Mucosa of descending colon (tissue), 3 donors: Measurements from ENCODE around the gene METTL24. TPM values are rescaled to one million over a fixed set of nuclear protein-coding genes. Genes with fewer than 3 reads are reported as not detected.
"Not testable (repeated sequence)": the region's sequence is repeated elsewhere in the genome, so short reads cannot be mapped to it uniquely, and the experiment has no call there.

Experiments used
- ATAC-seq: fragments of 200-7000 bp; cut with Tn5 transposase; one replicate; pipeline ENCODE4 v1.9.1; 2020; ENCODE audit warnings: mild to moderate bottlenecking, moderate library complexity
- DNase-seq, 3 donors: peaks; one replicate each; pipeline ENCODE4 v3.0.0-alpha.2; 2020
- H3K36me3 ChIP-seq: fragments of 200-600 bp; one replicate; pipeline ENCODE4 v1.8.0; 2021; ENCODE audit warnings: low read depth, mild to moderate bottlenecking
- H3K4me1 ChIP-seq: fragments of 200-600 bp; one replicate; pipeline ENCODE4 v1.8.0; 2021; ENCODE audit warnings: low read depth, mild to moderate bottlenecking
- H3K4me3 ChIP-seq: fragments of 200-600 bp; one replicate; pipeline ENCODE4 v1.8.0; 2021; ENCODE audit warnings: mild to moderate bottlenecking
- H3K9me3 ChIP-seq: fragments of 200-600 bp; one replicate; pipeline ENCODE4 v1.8.0; 2021; ENCODE audit warnings: mild to moderate bottlenecking
- CTCF ChIP-seq: fragments of 200-600 bp; IDR thresholded peaks from one replicate; pipeline ENCODE4 v1.8.0; 2022; ENCODE audit warnings: antibody characterized with exemption, mild to moderate bottlenecking
- intact Hi-C, 2 donors: fragments of 100-400 bp; cut with DNase I in 1 of 2; cut with micrococcal nuclease in 1 of 2; formaldehyde crosslinking; loops; one replicate each; pipeline versions ENCODE4 v1.11.0 to v1.11.1; 2022; cut with DNase I, micrococcal nuclease
- total RNA-seq, 3 donors: library from RNA; stranded (reverse); fragmentation: NEBNext Ultra II Directional in 2 of 3; extraction: Animal tissue kit (Norgen Biotek cat#: 25700) in 2 of 3; gene quantifications; one replicate each; pipeline versions ENCODE4 v1.2.1 to v1.2.4, GENCODE V29; 2021 to 2023
- donor health status: DM: no; HTN: no; CAD: no; lungs with moderate emphysema.
- donor health status: DM: no; HTN: no; CAD: no.
- donor health status: DM: no; HTN: yes; CAD: no.

METTL24 gene
- total RNA-seq, 3 donors from 2014 or later = 0.43 to 23.5 (median 1.2) TPM

- no peak for TF ChIP-seq CTCF
- peaks cover 13% of the 10 kb centered on the region for H3K4me1 ChIP-seq
Observed at GRCh38 chr6:110283657-110284056, 74.5 kb downstream of the METTL24 start.

GRCh38 chr6:110282412-110282811, 75.7 kb downstream of the METTL24 start:
- no peak for TF ChIP-seq CTCF
- intact Hi-C loops = no loop called here
- DNase-seq = no peak
- H3K9me3 ChIP-seq = no peaks in the 10 kb centered on the region
- no peak overlapping the region for H3K4me3 ChIP-seq
- no peak for ATAC-seq
- H3K36me3 ChIP-seq = no peaks in the 10 kb centered on the region
- peaks cover 13% of the 10 kb centered on the region for H3K4me1 ChIP-seq

More at GRCh38 chr6:110283657-110284056, 74.5 kb downstream of the METTL24 start:
- Histone ChIP-seq H3K4me3 (no peak overlapping the region), H3K9me3 (no peaks in the 10 kb centered on the region), H3K36me3 (no peaks in the 10 kb centered on the region)
- ATAC-seq = no peak
- no peak for DNase-seq
- intact Hi-C loops = no loop called here

GRCh38 chr6:110277100-110277665, 81.0 kb downstream of the METTL24 start:
- DNase-seq (no peak), ATAC-seq (no peak)
- H3K9me3 ChIP-seq = no peaks in the 10 kb centered on the region
- intact Hi-C loops = no loop called here
- H3K4me3 ChIP-seq = no peak overlapping the region
- no peaks in the 10 kb centered on the region for H3K36me3 ChIP-seq
- H3K4me1 ChIP-seq = no peaks in the 10 kb centered on the region
- TF ChIP-seq CTCF = no peak

GRCh38 chr6:110272781-110273180, 85.4 kb downstream of the METTL24 start:
- intact Hi-C loops, ATAC-seq, H3K36me3 ChIP-seq, H3K9me3 ChIP-seq, H3K4me3 ChIP-seq, DNase-seq, H3K4me1 ChIP-seq: not testable (repeated sequence)

- ATAC-seq (no peak), DNase-seq (no peak)
- H3K4me1 ChIP-seq = no peaks in the 10 kb centered on the region
- intact Hi-C loops = no loop called here
- no peak overlapping the region for H3K4me3 ChIP-seq
- no peaks in the 10 kb centered on the region for H3K36me3 ChIP-seq
- TF ChIP-seq CTCF = no peak
- no peaks in the 10 kb centered on the region for H3K9me3 ChIP-seq
Observed at GRCh38 chr6:110271732-110272022, 86.5 kb downstream of the METTL24 start.

GRCh38 chr6:110270165-110270564, 88.0 kb downstream of the METTL24 start:
- Histone ChIP-seq H3K4me1 (no peaks in the 10 kb centered on the region), H3K36me3 (no peaks in the 10 kb centered on the region), H3K4me3 (no peak overlapping the region), H3K9me3 (no peaks in the 10 kb centered on the region)
- TF ChIP-seq CTCF = no peak
- intact Hi-C loops = no loop called here
- ATAC-seq = no peak
- DNase-seq = no peak
